Transverse colon (tissue), 4 donors: ENCODE results near the gene CD47. TPM values are rescaled to one million over a fixed set of nuclear protein-coding genes. Genes with fewer than 3 reads are reported as not detected.

Experiments
- DNase-seq: peaks from one replicate; pipeline ENCODE4 v3.0.0-alpha.2; 2019
- H3K27ac ChIP-seq, 4 donors: fragments of 200-600 bp; sonication (generic); 2 replicates each; pipeline ENCODE4 v1.5.1; 2016 to 2018; ENCODE audit warnings: inconsistent platforms in 4 of 4
- H3K27me3 ChIP-seq: fragments of 200-600 bp; sonication (generic); 2 replicates; pipeline ENCODE4 v1.5.1; 2017; ENCODE audit warnings: inconsistent platforms
- H3K36me3 ChIP-seq, 4 donors: fragments of 200-600 bp; sonication (generic); 2 replicates each; pipeline ENCODE4 v1.5.1; 2017 to 2019; ENCODE audit warnings: inconsistent platforms in 4 of 4
- H3K4me1 ChIP-seq, 4 donors: fragments of 200-600 bp; sonication (generic); 2 replicates each; pipeline ENCODE4 v1.5.1; 2017 to 2020; ENCODE audit warnings: inconsistent platforms in 4 of 4
- H3K4me3 ChIP-seq, 4 donors: fragments of 200-600 bp; sonication (generic); 1 replicate in 1 of 4; 2 replicates in 3 of 4; pipeline versions ENCODE4 v1.5.1 to v1.6.1; 2017 to 2019; ENCODE audit warnings: inconsistent platforms in 4 of 4
- H3K9me3 ChIP-seq, 2 donors: fragments of 200-600 bp; sonication (generic); 2 replicates each; pipeline ENCODE4 v1.5.1; 2017 to 2019; ENCODE audit warnings: inconsistent platforms in 2 of 2
- CTCF ChIP-seq, 5 experiments: fragments of 200-600 bp in 3 of 5; fragments of 450-650 bp in 2 of 5; sonication (generic) in 3 of 5; IDR thresholded peaks; 1 replicate in 2 of 5; 2 replicates in 3 of 5; pipeline ENCODE4 v1.5.1; 2016 to 2017; ENCODE audit warnings: antibody characterized with exemption in 5 of 5, inconsistent platforms in 3 of 5, mild to moderate bottlenecking in 2 of 5, moderate library complexity in 1 of 5
- EP300 ChIP-seq: sonication (generic); formaldehyde crosslinking; IDR thresholded peaks from one replicate; pipeline ENCODE4 v1.6.1; 2017; ENCODE audit warnings: antibody characterized with exemption, low read depth
- POLR2A ChIP-seq: fragments of 450-650 bp; IDR thresholded peaks from one replicate; pipeline ENCODE4 v1.6.1; 2016; ENCODE audit warnings: antibody characterized with exemption, mild to moderate bottlenecking, moderate library complexity
- POLR2AphosphoS5 ChIP-seq, 3 donors: sonication (generic); formaldehyde crosslinking; IDR thresholded peaks; one replicate each; pipeline ENCODE4 v1.6.1; 2016; ENCODE audit warnings: antibody characterized with exemption in 3 of 3
- WGBS, 2 donors: methylation state at CpG; one replicate each; pipeline ENCODE4 v1.1.5; 2018; ENCODE audit warnings: low coverage in 1 of 2; 5-methylcytosine and 5-hydroxymethylcytosine counted together
- in situ Hi-C, 4 donors: fragments of 200-750 bp; cut with MboI; loops; one replicate each; pipeline versions ENCODE4 v1.15.0 to v1.15.1; 2017; ENCODE audit warnings: low sequenced_read_pairs in 3 of 4, low pct_ligation_motif_present in 1 of 4, low pct_unique_long_range_greater_than_20kb in 1 of 4
- intact Hi-C: fragments of 100-400 bp; cut with DNase I; formaldehyde crosslinking; loops from one replicate; pipeline ENCODE4 v1.15.1; 2023; ENCODE audit warnings: low total_unique reads
- total RNA-seq, 4 donors: library from RNA; depleted of rRNA; stranded (reverse); fragments of >200 nt; gene quantifications; one replicate each; pipeline ENCODE4 v1.1.0, GENCODE V29; 2016

CD47 gene
- total RNA-seq, 4 donors from 2014 or later, result 71.7 to 108 (median 93.4) TPM

GRCh38 chr3:108025177-108025576 is 65.7 kb downstream of the CD47 start:
- TF ChIP-seq POLR2AphosphoS5 (IDR thresholded peaks at IDR 0.05) (no peak), EP300 (no peak), POLR2A (no peak), CTCF (IDR thresholded peaks at IDR 0.05) (no peak)

GRCh38 chr3:108024146-108024850 is 66.5 kb downstream of the CD47 start:
- no peak overlapping the region for H3K27ac ChIP-seq
- TF ChIP-seq EP300 (no peak), POLR2AphosphoS5 (IDR thresholded peaks at IDR 0.05) (no peak), POLR2A (no peak), CTCF (IDR thresholded peaks at IDR 0.05) (no peak)
- in situ Hi-C loops, result no loop called here
- no peak overlapping the region for H3K4me3 ChIP-seq
- H3K36me3 ChIP-seq, result no peaks in the 10 kb centered on the region
- 69 to 93% methylated on average over 3 to 6 of the region's 6 CpGs for WGBS, 2 donors
- no peaks in the 10 kb centered on the region for H3K9me3 ChIP-seq
- intact Hi-C loops, result no loop called here
- H3K27me3 ChIP-seq, result no peaks in the 10 kb centered on the region
- no peaks in the 10 kb centered on the region for H3K4me1 ChIP-seq
- no peak for DNase-seq

More at GRCh38 chr3:108025177-108025576, 65.7 kb downstream of the CD47 start:
- DNase-seq, result no peak
- no peaks in the 10 kb centered on the region for H3K36me3 ChIP-seq
- no peak overlapping the region for H3K4me3 ChIP-seq
- no peaks in the 10 kb centered on the region for H3K27me3 ChIP-seq
- 91 to 95% methylated on average over 3 of the region's 3 CpGs for WGBS, 2 donors
- no peaks in the 10 kb centered on the region for H3K4me1 ChIP-seq
- no peaks in the 10 kb centered on the region for H3K9me3 ChIP-seq
- intact Hi-C loops (no loop called here), in situ Hi-C loops (no loop called here)
- H3K27ac ChIP-seq, result no peak overlapping the region

- DNase-seq, result no peak
- 17 to 81% methylated on average over 1 to 3 of the region's 3 CpGs for WGBS, 2 donors
- no peak for TF ChIP-seq POLR2AphosphoS5 (IDR thresholded peaks at IDR 0.05)
- no peak for TF ChIP-seq EP300
- no peak for TF ChIP-seq CTCF (IDR thresholded peaks at IDR 0.05)
- no peak for TF ChIP-seq POLR2A
Observed at GRCh38 chr3:108022256-108023150, 68.3 kb downstream of the CD47 start.

GRCh38 chr3:108021533-108021932 is 69.3 kb downstream of the CD47 start:
- intact Hi-C loops (no loop called here), in situ Hi-C loops (no loop called here)
- Histone ChIP-seq H3K9me3 (no peaks in the 10 kb centered on the region), H3K36me3 (no peaks in the 10 kb centered on the region), H3K4me3 (no peak overlapping the region), H3K4me1 (no peaks in the 10 kb centered on the region), H3K27ac (no peak overlapping the region), H3K27me3 (no peaks in the 10 kb centered on the region)
- WGBS, 2 donors, result 71% methylated on average over 2 of the region's 2 CpGs; no CpG with 5 or more reads in 1 of the 2 donors
- no peak for DNase-seq
- TF ChIP-seq CTCF (IDR thresholded peaks at IDR 0.05), result no peak
- no peak for TF ChIP-seq POLR2A
- no peak for TF ChIP-seq EP300
- no peak for TF ChIP-seq POLR2AphosphoS5 (IDR thresholded peaks at IDR 0.05)

More at GRCh38 chr3:108022256-108023150, 68.3 kb downstream of the CD47 start:
- in situ Hi-C loops (no loop called here), intact Hi-C loops (no loop called here)
- Histone ChIP-seq H3K4me3 (no peak overlapping the region), H3K36me3 (no peaks in the 10 kb centered on the region), H3K27ac (no peak overlapping the region), H3K4me1 (no peaks in the 10 kb centered on the region), H3K9me3 (no peaks in the 10 kb centered on the region), H3K27me3 (no peaks in the 10 kb centered on the region)
